ENCODE results near the gene CHN1.

- TF ChIP-seq TARDBP (IDR thresholded peaks at IDR 0.05) = no peak
- no peak for TF ChIP-seq NFRKB (IDR thresholded peaks at IDR 0.05)
- TF ChIP-seq BHLHE40 (IDR thresholded peaks at IDR 0.05; ENCODE audit: borderline replicate concordance) = no peak
These were observed 102.5 kb downstream of the CHN1 start for GRCh38 chr2:174902506-174903263.
